Stimulated activated CD4-positive, alpha-beta T cell treated with anti-CD3 and anti-CD28 coated beads, TNF-alpha, amount 100 ng/mL, for 48 hours (primary cell): ENCODE results near the gene PFKFB4.

ENCODE experiments used
- DNase-seq, 3 donors: peaks; one replicate each; pipeline ENCODE4 v3.0.0-alpha.2; 2020; ENCODE audit warnings: low read depth in 3 of 3

PFKFB4 gene

GRCh38 chr3:48585411-48585810, 28.8 kb upstream of the PFKFB4 start:
- no peak for DNase-seq

DNA sequence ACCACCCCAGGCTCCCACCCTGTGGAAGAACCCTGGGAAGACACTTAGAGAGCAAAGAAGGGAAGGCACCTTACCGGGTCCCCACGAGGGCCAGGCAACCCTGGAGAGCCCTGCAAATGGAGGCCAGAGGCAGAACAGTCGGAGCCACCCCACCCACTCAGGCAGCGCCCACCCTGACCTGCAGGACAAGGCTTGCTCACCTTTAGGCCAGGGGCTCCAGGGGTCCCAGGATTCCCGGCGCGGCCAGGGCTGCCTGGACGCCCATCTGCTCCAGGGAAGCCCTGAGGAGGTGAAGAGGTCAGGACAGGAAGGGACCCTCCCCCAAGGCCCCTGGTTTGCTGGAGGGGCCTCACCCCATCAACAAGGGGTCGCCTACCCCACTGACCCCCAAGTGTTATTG, 28.2 kb upstream of the PFKFB4 start:
- no peak for DNase-seq

- DNase-seq = no peak
Observed at GRCh38 chr3:48581621-48582481, 25.2 kb upstream of the PFKFB4 start.

DNA sequence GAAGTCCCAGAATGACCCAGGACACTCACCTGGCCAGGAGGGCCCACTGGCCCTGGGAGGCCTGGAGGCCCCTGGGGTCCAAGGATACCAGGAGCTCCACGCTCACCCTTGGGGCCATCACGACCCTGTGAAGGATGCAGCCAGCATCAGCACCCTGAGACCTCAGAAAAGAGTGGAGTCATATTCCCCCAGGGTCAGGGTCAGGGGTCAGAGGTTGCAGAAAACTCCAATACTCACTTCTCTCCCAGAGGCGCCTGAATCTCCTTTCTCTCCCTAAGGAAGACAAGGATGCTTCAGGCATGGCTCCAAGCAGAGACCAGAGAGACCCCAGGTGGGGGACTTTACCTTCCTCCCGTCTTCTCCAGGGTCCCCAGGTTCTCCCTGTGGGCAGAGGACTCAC, 20.0 kb upstream of the PFKFB4 start:
- DNase-seq = no peak

- no peak for DNase-seq
Observed at GRCh38 chr3:48575366-48575765, 18.8 kb upstream of the PFKFB4 start.

- DNase-seq = no peak
Observed at GRCh38 chr3:48573973-48574585, 17.5 kb upstream of the PFKFB4 start.

GRCh38 chr3:48572517-48572916, 15.9 kb upstream of the PFKFB4 start:
- DNase-seq = no peak

DNA sequence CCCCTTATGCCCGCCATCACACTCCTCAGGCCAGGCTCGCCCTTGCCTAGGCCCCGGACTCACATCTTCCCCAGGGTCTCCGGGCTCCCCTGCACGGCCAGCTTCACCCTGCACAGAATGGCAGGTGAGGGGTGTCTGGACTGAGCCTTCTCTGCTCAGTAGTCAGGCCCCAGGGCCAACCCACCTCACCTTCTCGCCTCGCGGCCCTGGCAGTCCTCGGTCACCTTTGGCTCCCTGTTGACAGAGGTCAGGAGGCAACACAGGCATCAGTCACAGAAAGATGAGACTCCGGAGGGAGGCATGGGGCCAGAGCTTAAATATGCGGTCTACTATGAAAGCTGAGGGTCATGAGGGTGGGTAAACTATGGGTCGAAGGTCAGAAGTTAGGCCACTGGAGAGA, 15.3 kb upstream of the PFKFB4 start:
- DNase-seq = no peak

DNA sequence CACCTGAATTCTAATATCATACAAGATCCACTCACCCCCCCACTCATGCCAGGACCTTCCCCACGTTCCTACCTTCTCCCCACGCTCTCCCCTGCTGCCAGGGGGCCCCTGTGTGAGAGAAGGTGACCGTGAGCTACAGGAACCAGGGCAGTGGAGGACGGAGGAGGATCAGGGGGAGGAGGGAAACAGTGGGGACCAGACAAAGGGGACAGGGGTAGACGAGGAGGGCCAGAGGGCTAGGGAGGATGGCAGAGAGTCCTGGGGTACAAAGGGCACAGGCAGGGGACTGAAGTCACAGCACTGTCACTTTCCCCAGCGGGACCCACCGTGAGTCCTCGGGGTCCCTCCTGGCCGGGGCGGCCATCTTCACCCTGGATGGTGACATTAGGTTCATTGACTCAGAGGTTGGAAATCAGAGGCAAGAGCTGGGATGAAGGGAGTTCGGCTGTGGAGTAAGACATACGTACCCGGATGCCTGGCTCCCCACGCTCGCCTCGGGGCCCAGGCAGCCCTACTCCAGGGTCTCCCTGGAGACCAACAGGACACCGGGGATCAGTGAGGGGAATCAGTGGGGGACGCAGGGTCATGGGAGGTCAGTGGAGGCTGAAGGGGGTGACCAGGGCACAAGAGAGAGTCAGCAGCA, 13.3 kb upstream of the PFKFB4 start:
- DNase-seq = no peak

GRCh38 chr3:48569400-48569799, 12.8 kb upstream of the PFKFB4 start:
- DNase-seq = no peak

DNA sequence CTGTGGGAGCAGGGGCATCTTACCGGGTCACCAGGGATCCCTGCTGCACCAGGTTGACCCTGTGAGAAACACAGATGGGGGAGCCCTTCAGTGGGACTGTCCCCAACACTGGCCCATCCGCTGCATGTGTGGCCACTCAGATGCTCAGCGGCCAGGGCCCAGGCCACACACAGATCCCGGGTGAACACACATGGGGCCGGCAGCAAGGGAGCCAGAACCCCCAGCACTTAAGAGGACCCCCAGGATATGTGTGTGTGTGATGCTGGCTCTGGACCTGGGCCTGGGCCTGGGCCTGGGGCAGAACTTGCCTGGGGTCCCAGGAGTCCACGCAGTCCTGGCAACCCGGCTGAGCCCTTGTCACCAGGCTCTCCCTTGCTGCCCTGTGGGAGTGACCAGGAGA, 11.9 kb upstream of the PFKFB4 start:
- no peak for DNase-seq

DNA sequence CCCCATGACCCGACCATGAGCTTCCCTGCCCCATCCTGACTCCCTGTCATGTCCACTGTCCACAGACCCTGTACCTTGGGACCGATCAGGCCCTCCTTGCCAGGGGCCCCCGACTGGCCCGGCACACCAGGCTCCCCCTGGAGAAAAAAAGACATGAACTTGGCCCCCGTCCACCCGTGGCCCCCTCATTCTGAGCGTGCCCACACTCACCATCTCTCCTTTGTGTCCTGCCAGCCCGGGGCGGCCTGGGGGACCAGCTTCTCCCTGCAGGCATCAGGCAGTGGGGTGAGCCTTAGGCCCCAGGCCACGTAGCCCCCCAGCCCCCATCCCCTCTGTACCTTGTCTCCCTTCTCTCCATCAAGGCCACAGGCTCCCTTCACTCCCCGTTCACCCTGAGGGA, 10.9 kb upstream of the PFKFB4 start:
- no peak for DNase-seq

GRCh38 chr3:48567090-48567489, 10.5 kb upstream of the PFKFB4 start:
- DNase-seq = no peak

DNA sequence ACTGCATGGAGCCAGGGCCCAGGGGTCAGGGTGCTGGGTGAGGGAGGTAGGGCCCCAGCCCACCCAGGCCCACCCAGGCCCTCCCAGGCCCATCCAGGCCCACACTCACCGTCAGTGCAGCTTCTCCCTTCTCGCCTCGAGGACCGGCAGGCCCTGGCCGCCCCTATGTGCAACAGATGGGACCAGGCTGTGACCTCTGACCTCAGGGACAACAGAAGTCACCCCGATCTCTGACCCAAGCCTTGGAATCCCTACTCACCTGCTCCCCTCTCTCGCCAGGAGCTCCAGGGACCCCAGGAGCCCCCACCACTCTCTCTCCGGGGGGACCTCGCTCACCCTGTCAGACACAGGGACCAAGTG, 9.8 kb upstream of the PFKFB4 start:
- no peak for DNase-seq

DNA sequence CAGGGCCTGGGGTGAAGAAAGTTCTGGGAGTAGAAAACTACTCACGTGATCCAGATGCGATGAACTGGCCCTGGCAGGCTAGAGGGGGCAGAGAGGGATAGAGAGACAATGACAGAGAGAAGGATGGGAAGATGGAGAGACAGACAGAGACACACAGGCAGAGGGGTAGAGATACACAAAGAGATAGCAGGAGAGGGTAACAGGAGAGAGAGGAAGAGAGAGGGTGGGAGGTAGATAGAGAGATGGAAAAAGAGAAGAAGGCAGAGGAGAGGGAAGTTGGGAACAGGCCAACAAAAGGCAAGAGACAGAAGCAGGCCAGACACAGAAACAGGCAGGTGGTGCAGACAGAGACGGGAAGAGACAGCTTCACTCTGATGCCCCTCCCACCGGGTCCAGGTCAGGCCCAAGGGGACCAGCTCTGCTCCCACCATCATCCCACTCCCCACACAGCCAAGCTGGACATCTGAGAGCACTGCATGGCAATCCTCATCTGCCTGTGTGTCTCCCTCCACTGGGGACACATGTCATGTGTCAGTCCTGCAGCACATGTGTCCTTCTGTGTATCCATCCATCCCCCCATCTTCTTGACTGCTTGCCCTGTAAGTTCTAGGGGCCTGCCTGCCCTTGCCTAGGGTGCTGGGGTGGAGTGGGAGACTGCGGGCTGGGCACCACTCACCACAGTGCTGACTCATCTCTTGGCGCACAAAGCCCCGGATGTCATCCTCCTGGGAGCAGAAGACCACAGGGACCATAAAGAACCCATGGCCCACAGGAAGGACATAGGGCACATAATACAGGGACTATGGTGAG, 9.2 kb upstream of the PFKFB4 start:
- no peak for DNase-seq

- no peak for DNase-seq
Observed at GRCh38 chr3:48565186-48565585, 8.6 kb upstream of the PFKFB4 start.

- DNase-seq = no peak
Observed at GRCh38 chr3:48564667-48565066, 8.1 kb upstream of the PFKFB4 start.

DNA sequence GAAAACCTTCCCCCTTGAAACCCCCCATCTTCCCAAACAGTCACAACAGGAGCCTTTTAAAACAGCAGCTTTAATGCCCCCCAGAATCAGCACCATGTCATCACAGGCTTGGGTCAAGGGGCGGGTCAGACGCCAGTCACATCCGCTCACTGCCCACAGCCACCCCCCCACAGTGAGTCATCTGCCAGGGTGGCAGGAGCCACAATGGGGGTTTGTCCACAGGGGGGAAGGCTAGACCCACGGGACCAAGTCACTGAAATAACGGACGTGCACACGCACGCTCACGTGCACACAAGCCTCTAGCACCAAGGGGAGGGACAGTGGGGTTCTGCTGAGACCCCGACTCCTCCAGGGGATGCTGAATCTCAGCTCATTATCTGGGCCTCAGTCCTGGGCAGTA, 7.4 kb upstream of the PFKFB4 start:
- DNase-seq = no peak

- DNase-seq = no peak
Observed at GRCh38 chr3:48563382-48563918, 6.8 kb upstream of the PFKFB4 start, which contains the start of gene UCN2. UCN2 (minus strand) TSS chr3:48563781; CDS start chr3:48563124, 657 bp downstream.

GRCh38 chr3:48562367-48563095, 5.9 kb upstream of the PFKFB4 start:
- no peak for DNase-seq

DNA sequence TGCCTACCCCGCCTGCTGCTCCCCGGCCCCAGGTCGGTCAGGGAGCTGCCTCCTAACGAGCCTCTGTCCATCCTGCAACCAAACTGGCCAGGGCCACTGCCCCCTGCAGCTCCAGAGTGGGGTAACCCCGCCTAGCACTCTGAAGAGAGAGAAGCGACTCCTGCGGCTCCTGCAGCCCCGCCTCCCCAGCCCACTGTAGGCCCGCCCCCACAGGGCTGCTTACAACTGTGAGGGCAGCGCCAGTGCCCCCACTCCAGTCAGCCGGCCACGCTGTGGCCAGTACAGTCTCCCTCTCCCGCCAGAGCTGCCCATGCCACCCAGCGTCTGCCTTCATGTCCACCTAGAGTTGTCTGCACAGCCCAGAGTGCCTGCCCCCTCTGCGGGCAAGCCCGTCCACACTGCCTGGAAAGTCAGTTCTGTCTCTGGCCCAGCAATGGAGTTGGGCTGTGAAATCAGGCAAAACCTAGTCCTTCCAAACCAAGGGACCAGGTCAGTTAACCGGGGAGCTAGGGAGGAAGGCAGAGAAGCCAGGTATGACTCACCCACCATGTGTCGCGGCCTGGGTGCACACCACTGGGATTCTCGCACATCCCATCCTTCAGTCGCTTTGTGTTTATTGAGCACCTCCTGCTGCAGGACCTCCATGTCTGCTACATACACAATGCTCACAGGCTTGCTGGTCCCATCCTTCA, 4.6 kb upstream of the PFKFB4 start:
- no peak for DNase-seq
